Activated CD8-positive, alpha-beta memory T cell treated with anti-CD3 and anti-CD28 coated beads for 4 hours (primary cell): ENCODE results near the gene BANF2.

Experiments
- DNase-seq, 2 donors: peaks; one replicate each; pipeline ENCODE4 v3.0.0-alpha.2; 2020; ENCODE audit warnings: low read depth in 2 of 2

BANF2 gene

DNA sequence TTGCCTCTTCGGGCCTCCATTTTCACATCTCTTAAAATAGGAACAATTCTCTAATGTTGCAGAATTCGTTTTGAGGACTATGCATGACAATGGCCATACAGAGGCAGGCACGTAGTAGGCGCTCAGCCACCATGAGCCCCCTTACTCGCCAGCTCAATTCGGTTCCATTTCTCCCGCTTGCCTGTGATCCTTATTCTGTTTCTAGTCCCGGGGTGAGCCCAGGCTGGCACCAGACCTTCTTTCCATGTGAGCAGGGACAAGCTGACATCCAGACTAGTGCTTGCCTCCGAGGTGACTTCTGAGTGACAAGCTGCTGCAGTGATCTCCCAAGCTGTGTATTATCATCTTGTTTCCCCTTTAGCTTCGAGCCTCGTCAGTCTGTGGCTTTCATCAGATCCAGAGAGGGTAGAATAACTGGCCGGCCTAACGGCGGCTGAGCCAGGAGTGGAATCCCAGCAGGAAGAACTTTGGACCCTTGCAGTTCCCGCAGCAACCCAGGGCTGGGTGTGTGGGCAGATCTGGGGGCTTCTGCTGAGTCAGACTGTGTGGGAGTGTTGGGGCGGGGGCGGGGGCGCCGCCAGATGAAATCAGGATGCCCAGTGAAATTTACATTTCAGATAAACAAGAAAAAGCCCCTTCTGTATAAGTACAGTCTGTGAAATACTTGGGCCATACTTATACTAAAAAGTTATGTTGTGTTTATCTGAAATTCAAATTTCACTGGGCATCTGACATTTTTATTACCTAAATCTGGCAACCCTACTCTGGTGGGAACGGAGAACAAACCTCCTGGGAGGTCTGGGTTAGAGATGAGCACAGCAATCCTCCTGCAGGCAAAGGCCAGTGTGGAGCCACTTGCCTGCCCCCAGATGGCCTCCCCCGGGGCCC, 10.9 kb downstream of the BANF2 start:
- no peak for DNase-seq

DNA sequence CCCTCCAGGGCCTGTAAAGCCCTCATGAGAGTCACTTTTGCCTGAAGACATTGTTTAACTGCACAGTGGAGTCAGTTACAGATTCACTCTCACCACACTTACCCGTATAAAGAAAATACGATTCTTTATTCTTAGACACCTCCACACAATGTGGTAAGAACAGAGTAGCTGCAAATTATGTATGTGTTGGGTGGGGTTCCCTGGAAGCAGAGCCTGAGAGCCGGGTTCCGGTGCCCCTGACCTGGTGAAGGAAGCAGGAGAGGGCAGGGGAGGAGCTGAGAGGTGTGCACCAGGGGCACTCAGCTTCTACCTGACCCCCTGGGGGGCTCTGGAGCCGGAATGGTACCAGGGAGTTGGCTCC, 11.5 kb downstream of the BANF2 start:
- no peak for DNase-seq

DNA sequence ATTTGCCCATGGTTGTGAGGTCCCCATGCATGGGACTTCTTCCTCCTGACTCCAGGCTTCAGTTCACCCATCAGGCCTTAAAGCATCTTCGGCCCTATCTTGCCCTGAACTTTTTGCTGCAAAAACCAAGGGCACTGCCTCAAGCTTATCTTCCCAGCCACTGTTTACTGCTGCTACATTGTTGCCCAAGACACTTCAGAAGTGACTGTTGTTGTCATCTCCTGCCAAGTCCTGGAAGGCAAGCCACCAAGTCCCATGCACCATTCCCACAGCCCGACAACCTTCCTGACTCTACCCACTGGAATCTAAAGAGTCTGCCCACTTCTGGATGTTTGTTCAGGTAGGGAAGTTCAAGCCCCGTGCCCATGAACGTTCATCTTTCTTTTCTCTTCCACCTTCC, 12.4 kb downstream of the BANF2 start:
- no peak for DNase-seq

DNA sequence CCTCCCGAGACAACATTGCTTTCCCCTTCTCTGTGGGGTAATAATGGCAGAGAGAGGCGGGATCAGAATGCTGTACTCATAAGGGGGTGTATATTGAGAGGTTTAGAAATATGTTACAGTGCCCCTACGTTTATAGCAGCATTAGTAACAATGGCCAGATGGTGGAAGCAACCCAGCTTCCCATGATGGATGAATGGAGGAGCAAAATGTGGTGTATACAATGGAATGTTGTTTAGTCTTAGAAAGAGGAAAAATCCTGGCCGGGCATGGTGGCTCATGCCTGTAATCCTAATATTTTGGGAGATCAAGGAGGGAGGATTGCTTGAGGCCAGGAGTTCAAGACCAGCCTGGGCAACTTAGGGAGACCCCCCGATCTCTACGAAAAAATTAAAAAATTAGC, 12.9 kb downstream of the BANF2 start:
- DNase-seq: no peak

DNA sequence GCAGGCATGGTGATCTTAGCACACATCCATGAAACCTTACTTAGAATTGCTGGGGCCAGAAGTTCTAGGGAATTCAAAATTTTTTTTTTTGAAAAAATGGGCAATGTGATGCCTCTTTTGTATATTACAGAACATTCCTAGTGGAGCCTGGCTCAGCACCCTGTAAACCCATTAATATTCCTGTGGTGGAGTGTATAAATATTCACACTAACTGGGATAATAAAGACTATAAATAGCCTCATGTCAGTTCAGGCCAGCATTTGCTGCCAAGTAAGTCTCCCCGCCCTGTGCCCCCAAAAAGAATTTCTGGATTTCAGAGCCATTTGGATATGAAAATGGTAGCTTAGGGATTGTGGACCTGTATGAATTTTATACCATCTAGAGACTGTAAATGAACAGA, 14.8 kb downstream of the BANF2 start:
- no peak for DNase-seq

DNA sequence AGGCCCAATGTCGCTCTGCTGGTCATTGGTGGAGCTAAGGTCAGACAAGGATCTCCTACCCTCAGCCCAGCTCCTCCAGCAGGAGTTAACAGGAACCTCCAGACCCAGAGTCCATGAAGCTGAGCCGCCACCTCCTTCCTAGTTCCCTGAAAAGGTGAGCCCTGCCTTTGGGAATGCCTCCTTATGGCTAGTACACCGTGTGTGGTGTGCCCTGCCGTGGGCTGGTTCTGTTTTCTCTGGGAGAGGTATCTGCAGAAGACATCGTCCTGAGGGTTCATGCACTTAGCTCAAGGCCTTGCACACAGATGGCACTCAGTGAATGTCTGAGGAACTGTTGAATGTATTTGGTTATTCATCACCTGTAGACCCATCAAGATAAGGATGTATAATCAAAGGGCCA, 15.3 kb downstream of the BANF2 start:
- DNase-seq: no peak

DNA sequence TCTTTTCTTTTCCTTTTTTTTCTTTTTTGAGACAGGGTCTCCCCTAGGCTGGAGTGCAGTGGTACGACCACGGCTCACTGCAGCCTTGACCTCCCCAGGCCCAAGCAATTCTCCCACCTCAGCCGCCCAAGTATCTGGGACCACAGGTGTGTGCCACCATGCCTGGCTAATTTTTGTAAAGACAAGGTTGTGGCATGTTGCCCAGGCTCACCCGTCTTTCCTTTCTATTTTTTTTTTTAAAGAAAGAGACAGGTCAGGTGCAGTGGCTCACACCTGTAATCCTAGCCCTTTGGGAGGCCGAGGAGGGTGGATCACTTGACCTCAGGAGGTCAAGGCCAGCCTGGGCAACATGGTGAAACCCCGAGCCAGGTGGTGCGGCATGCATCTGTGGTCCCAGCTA, 16.6 kb downstream of the BANF2 start:
- DNase-seq: no peak

DNA sequence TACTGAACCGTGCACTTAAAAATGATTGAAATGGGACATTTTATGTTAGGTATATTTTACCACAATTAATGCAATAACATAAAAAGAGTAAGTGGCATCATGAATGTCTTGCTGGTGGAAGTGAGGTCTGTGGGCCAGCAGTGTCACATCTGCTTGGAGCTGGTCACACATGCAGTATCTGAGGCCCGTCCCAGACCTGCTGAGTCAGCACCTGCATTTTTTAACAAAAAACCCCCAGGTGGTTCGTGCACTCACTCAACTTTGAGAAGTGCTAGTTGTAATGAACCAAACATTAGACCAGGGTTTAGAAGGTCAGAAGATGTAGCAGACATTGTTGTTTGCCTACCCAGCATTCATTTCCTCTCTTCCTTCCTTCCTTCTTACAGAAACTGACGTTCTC, 21.0 kb downstream of the BANF2 start:
- no peak for DNase-seq

DNA sequence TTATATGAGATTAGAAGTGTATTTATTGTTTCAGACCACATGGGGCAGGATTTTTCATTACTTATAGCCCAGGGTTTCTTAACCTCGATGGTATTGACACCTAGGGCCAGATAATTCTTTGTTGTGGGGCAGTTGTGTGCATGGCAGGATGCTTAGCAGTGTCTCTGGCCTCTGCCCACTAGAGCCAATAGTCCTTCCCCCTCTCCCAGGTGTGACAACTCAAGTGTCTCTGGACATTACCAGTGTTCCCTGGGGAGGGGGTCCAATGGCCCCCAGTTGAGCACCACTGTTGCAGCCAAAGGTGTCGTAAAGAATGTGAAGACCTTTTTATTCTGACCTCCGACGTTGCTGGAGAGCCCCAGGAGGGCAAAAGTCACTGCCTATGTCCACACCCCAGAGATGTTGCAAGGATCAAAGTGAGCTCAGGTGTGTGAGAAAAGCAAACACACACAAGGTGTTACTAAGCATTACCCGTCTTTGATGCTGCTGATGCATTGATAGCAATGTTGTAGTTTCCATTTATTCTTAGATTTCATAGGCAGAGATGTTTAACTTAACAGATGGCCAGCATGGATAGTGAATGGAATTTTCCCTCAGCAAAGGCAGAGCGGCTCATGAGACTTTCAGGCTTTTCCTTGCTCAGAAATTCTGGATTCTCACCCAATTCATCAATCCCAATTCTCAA, 22.2 kb downstream of the BANF2 start:
- no peak for DNase-seq

DNA sequence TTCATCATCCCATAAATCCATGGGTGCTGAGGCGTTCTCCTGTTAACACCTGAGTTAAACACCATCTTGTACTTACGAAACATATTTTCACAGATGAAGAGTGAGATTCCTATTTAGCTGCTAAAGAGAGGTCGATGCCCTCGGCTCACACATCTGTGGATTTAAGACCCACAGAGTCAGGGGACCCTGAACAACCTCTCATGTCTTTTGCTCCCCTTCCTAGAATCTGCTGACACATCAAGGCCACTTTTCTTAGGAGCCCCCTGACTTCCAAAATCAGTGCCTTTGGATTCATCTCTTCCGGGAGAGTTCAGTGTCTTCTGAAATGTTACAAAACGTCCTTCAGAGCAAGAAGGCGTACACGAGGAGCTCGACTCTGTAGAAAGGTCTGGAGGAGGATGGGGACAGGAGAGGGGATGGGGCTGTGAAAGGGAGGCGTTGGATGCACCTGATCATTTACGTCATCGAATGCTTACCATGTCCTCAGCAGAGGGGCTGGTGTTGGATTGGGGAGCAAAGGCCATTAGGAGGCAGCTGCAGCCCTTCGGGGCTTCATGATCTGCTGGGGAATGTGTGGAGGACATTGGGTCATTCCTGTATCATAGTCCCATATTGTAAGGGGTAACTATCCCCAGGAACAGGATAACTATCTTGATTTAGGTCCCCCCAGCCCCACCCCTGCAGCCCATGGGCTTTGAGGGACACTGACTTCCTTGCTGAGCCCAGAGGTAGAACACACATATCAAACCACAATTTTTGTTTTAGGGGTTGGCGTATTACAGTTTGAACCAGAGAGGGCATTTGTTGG, 22.9 kb downstream of the BANF2 start:
- DNase-seq: no peak

DNA sequence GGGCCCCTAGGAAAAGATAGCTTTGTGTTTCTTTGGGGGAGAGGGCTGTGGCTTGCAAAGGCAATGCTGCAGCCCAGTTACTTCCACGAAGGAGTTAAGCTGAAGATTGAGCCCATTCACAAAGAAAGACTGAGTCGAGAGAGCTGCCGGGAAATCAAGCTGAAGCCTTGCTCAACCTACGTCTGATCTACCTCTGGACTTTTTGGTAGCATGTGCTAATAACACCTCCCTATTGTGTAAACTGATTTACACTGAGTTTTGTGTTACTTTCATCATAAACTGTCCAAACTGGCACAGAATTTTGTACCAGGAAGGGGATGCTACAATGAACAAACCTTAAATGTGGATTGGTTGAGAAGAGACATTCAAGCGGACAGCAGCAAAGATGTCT, 23.5 kb downstream of the BANF2 start:
- DNase-seq: no peak

DNA sequence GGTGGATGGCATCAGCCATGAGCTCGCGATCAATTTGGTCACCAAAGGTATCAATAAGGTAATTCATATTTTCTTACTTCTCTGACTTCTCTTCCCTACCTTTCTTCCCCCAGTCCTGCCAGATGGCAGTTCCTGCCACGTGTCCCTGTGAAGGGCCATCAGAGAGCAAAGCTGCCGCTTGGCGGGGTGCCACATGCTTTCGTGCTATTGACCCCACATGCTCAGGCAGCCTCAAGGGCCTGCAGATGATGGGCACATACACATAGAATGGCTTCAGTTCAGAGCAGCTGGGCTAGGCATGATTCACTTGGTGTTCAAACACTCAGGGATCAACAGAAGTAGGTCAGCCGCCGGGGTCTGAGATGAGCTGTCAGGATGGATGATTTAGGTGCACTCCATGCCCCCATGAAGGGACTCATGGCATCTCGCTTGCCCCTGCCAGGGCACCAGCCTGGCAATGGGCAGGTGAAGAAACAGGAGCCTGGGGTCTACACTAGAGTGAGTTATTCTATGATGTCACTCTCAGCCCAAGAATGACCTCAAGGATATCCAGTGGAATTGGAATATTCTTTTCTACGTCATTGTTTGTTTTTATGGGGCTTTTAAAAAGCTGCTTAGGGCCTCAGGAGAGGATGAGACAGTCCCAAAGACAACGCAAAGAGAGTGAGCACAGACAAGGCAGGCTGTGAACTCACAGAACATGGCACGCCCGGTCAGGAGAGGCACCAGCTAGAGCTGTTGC, 25.5 kb downstream of the BANF2 start:
- no peak for DNase-seq

DNA sequence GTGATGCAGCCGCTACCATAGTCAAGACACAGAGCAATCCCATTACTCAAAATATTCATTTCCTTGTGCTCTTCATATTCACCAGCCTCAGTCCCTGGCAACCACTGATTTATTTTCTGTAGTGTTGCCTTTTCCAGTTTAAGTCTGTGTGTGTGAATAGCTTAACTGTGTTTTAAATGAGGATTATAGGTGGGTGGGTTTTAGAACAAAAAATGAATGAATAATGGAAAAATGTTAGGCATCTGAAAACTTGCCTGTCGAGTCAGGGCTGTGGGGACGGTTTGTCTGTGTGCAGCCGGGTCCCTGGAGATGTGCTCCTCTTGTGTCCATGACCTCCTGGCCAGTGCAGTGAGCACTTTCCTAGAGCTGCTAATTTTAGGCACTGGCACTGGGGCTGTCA, 27.1 kb downstream of the BANF2 start:
- no peak for DNase-seq

DNA sequence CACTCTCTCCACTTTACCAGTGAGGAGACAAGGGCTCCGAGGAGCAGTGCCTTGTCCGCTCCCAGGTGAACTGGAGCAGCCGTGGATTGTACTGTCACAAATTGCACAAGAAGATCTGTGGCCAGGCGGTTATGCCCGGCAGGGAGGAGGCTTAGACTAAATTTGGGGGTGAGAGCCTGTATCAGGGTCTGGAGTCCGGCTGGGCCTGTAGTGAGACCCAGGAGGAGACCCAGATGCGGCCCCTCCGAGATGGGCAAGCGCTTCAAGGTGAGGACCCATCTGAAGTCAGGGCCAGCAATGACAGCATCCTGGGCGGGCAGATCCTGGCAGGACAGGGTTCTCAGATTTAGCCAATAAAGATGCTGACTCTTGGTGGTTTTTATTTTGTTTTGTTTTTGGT, 27.6 kb downstream of the BANF2 start:
- no peak for DNase-seq

DNA sequence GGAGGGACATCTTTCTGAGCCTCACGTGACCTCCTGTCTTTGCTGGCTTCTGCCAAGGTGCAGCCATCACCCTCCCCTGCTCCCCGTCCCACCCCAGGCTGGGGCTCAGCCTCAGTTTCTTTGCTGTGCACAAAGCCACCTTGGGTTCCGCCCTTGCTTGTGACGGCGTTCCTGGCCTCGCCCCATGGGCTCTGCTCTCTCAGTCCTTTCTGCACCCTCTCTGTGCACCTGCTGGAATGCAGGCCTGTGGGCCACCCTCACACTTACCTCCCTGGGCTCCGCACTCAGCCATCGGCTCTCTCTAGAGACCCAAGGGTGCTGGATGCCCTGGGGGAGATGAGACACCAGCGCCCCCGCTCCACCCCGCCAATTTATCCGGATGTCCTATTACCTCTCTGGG, 28.3 kb downstream of the BANF2 start:
- no peak for DNase-seq

DNA sequence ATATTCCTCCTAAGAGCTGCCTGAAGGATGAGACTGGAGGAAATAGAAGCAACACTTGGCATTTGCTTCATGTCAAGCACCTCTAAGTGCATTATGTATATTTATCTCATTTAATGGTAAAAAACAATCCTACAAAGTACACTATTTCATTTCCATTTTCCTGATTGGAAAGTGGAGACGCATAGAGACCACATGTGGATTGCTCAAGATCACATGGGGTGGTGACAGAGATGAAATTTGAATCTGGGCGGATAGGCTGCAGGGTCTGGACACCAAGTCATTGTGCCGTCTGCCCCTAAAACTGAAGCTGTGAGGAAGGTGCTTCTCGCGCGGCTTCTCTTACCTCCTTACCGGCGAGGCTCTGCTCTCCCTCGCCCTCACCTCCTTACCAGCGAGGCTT, 30.3 kb downstream of the BANF2 start:
- no peak for DNase-seq

DNA sequence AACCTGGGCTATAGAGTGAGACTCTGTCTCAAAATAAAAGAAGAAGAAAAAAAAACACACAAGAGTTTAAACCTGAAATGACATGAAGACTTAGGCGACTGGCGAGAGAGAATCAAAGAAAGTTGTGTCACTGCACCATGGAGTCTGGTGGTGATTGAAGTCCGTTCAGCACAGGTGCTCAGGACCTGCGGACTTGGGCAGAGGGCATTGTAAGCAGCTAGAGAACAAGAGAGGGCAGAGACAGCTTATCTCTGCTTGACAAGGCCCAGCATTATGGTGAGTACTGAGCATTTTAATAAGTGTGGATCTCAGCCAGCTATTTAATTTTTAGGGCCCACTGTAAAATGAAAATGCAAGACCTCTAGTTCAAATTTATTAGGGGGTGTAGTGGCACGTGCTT, 31.5 kb downstream of the BANF2 start:
- no peak for DNase-seq

DNA sequence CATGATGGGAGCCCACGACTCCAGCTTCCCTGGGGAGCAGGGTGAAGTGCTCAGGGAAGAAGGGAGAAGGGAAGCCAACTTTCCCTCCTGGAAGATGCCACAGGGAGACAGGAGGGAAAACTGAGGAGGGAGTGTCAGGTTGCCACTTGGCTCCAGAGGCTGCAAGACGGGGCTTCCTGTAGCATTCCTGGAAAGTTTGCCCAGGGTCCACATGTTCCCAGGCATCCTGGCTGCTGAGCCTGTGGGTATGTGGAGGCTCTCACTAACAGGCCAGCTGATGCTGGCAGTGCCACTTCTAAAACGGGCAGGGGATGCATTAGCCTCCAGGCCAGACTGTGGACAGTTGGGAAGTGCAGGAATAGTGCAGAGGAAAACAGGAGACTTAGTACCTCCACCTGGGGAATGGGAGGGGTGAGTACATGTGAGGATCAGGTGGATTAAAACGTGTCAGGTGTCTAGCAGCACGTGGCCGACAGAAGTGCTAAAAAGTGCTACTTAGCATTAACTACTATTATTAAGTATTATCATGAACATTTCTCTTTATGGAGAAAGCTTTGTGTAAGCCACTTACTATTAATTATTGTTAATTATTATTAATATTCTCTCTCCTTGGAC, 33.2 kb downstream of the BANF2 start:
- DNase-seq: no peak

DNA sequence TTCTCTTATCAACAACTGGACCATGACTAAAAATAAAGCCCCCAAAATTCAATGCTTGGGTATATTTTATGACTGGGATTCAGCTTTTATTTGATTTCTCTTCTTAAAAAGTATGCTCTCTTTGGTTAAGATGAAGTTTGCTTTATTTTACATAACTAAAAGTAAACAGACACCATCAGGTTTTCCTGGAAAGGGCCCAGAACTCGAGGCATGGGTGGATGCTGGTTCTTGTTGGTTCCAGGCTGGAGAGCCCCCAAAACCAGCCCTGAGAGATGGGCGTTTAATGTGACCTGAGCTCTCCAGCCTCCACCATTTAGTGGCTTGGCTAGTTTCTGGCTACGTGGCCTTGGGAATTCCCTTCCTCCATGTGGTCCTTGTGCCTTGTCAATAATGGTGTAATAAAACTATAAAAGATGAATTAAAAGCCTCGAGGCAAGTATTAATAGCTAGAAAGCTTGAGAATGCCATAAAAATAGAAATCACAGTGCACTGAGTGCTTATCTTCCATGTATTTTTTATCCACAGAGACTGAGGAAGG, 34.1 kb downstream of the BANF2 start:
- no peak for DNase-seq

DNA sequence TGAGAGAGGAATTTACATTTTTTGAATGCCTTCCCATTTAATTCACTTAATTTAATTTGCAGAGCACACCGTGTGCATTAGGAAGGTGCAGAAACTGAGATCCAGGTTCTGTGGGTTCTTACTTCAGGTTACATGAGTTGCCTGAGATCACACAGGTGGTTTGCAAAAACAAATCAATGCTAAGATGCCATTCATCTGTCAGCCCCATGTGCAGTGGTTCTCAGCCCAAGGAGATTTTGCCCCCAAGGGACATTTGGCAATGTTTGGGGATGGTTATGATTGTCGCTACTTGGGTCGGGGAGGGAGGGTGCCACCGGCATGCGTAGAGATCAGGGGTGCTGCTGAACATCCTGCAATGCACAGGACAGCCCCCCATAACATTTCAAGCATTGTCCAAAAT, 34.6 kb downstream of the BANF2 start:
- no peak for DNase-seq

DNA sequence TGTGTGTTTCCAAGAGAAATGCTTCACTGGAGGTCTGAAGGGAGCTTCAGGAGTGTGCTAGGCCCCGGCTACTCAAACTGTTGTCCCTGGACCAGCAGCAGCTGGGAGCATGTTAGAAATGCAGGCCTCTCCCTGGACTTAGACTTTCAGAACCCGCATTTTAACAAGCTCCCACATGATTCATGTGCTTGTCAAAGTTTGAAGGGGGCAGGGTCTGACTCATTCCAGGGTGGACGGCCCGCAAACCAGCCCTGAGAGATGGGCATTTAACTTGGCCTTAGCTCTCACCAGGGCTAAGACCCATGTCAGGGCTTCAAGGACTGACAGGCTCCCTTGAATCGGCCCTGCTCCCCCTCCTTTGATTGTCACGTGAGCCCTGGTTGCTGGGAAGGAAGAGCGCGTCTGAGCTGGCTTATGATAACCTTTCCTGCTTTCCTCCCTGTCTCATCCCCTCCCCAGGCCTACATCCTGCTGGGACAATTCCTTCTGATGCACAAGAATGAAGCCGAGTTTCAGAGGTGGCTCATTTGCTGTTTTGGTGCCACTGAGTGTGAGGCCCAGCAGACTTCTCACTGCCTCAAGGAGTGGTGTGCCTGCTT, 35.5 kb downstream of the BANF2 start:
- DNase-seq: no peak
